Measurements from ENCODE around the gene PLXND1. TPM values are rescaled to one million over a fixed set of nuclear protein-coding genes. Genes with fewer than 3 reads are reported as not detected.

The PLXND1 gene
- total RNA-seq, 4 donors from 2014 or later: 50.5 to 89.9 (median 76.6) TPM

- no peak for DNase-seq (ENCODE audit: extremely low spot score)
- Histone ChIP-seq H3K27me3 (no peaks in the 10 kb centered on the region), H3K4me3 (no peak overlapping the region), H3K36me3 (peaks cover 12 to 90% (median 70%) of the 10 kb centered on the region in 4 donors), H3K27ac (replicated peaks in 1 of 4) (peak overlapping the region in 1 of 4 donors; percentile 36), H3K9me3 (no peaks in the 10 kb centered on the region), H3K4me1 (peaks cover 23 to 33% (median 28%) of the 10 kb centered on the region in 4 donors)
- 87% methylated on average over 16 of the region's 19 CpGs for WGBS
- intact Hi-C loops (cut with DNase I): no loop called here
- TF ChIP-seq EP300 (IDR thresholded peaks at IDR 0.05): no peak
- TF ChIP-seq POLR2A (IDR thresholded peaks at IDR 0.05; ENCODE audit: low read depth): no peak
- no peak for TF ChIP-seq POLR2AphosphoS5 (IDR thresholded peaks at IDR 0.05)
- TF ChIP-seq, protein P1, sequence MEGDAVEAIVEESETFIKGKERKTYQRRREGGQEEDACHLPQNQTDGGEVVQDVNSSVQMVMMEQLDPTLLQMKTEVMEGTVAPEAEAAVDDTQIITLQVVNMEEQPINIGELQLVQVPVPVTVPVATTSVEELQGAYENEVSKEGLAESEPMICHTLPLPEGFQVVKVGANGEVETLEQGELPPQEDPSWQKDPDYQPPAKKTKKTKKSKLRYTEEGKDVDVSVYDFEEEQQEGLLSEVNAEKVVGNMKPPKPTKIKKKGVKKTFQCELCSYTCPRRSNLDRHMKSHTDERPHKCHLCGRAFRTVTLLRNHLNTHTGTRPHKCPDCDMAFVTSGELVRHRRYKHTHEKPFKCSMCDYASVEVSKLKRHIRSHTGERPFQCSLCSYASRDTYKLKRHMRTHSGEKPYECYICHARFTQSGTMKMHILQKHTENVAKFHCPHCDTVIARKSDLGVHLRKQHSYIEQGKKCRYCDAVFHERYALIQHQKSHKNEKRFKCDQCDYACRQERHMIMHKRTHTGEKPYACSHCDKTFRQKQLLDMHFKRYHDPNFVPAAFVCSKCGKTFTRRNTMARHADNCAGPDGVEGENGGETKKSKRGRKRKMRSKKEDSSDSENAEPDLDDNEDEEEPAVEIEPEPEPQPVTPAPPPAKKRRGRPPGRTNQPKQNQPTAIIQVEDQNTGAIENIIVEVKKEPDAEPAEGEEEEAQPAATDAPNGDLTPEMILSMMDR (IDR thresholded peaks at IDR 0.05): no peak
Measured at GRCh38 chr3:129575233-129575996, 31.1 kb downstream of the PLXND1 start.

DNA sequence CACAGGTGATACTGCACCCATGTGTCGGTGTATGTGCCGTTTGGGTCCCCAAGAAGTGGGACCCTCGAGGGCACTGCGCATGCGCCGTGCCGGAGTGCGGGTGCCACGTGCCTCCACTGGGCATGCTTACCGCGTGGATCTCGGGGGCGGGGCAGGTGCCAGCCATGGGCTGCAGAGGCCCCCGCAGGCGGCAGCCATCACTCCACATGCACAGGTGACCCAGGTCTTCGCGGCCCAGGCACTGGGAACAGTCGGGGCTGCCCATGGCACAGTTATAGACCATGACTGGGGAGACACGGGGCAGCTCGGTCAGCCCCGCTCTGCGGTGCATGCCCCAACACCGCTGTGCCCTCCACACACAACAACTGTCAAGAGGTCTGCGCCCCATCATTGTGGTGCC lies 32.3 kb downstream of the PLXND1 start:
- Histone ChIP-seq H3K27me3 (no peaks in the 10 kb centered on the region), H3K4me1 (peaks cover 20 to 29% (median 27%) of the 10 kb centered on the region in 4 donors), H3K9me3 (no peaks in the 10 kb centered on the region), H3K36me3 (peaks cover 22 to 91% (median 74%) of the 10 kb centered on the region in 4 donors), H3K27ac (replicated peaks in 1 of 4) (no peak overlapping the region), H3K4me3 (no peak overlapping the region)
- 94% methylated on average over 9 of the region's 24 CpGs for WGBS
- intact Hi-C loops (cut with DNase I): no loop called here
- TF ChIP-seq, protein P1 (IDR thresholded peaks at IDR 0.05): no peak
- TF ChIP-seq POLR2AphosphoS5 (IDR thresholded peaks at IDR 0.05) (no peak), EP300 (IDR thresholded peaks at IDR 0.05) (no peak), POLR2A (IDR thresholded peaks at IDR 0.05; ENCODE audit: low read depth) (no peak)
- no peak for DNase-seq (ENCODE audit: extremely low spot score)

DNA sequence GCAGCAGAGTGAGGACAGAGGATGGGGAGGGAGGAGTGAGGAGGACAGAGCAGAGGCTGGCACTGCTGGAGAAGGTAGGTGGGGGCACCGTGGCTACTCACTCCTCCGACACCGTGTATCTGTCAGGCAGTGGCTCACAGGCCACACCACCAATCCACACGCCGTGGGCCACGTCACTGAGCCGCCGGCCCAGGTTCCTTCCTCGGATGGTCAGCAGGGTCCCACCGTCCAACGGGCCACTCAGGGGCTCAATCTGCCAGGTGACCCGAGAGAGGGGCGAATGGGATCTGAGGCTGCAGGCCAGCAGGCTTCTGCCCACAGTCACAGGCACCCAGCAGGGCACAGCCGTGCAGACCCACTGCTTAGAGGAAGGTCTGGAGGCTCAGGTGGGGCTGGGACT lies 33.0 kb downstream of the PLXND1 start:
- Histone ChIP-seq H3K4me1 (peaks cover 18 to 24% (median 20%) of the 10 kb centered on the region in 4 donors), H3K27ac (replicated peaks in 1 of 4) (no peak overlapping the region), H3K4me3 (no peak overlapping the region), H3K9me3 (no peaks in the 10 kb centered on the region), H3K36me3 (peaks cover 22 to 96% (median 74%) of the 10 kb centered on the region in 4 donors), H3K27me3 (no peaks in the 10 kb centered on the region)
- TF ChIP-seq POLR2A (IDR thresholded peaks at IDR 0.05; ENCODE audit: low read depth) (no peak), EP300 (IDR thresholded peaks at IDR 0.05) (no peak), POLR2AphosphoS5 (IDR thresholded peaks at IDR 0.05) (no peak)
- TF ChIP-seq, protein P1 (IDR thresholded peaks at IDR 0.05): no peak
- DNase-seq (ENCODE audit: extremely low spot score): no peak
- 78% methylated on average over 3 of the region's 14 CpGs for WGBS
- intact Hi-C loops (cut with DNase I): no loop called here

DNA sequence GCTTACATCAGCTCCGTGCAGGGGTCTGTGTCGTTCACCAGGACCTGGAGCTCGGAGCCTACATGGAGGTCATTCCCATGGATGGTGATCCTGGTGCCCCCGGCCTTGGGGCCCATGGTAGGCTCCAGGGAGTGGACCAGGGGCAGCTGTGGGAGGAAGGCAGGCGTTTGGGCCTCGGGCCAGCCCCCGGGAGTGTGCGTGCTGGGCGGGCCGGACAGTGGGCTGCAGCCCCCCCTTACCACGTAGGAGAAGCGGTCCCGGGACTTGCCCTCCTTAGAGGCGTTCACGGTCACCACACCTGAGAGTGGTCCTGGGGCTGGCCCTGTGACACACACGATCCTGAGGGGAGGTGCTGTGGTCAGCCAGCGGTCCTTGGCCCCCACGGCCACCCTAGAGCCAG lies 33.9 kb downstream of the PLXND1 start:
- 87% methylated on average over 9 of the region's 18 CpGs for WGBS
- no peak for DNase-seq (ENCODE audit: extremely low spot score)
- Histone ChIP-seq H3K4me3 (no peak overlapping the region), H3K27me3 (no peaks in the 10 kb centered on the region), H3K36me3 (peaks cover 22 to 95% (median 69%) of the 10 kb centered on the region in 4 donors), H3K4me1 (peaks cover 12 to 17% (median 15%) of the 10 kb centered on the region in 4 donors), H3K9me3 (no peaks in the 10 kb centered on the region), H3K27ac (replicated peaks in 1 of 4) (no peak overlapping the region)
- intact Hi-C loops (cut with DNase I): no loop called here
- TF ChIP-seq POLR2AphosphoS5 (IDR thresholded peaks at IDR 0.05) (no peak), EP300 (IDR thresholded peaks at IDR 0.05) (no peak), POLR2A (IDR thresholded peaks at IDR 0.05; ENCODE audit: low read depth) (no peak)
- TF ChIP-seq, protein P1 (IDR thresholded peaks at IDR 0.05): no peak
